ENCODE data around the gene CLEC2B. TPM values are rescaled to one million over a fixed set of nuclear protein-coding genes. Genes with fewer than 3 reads are reported as not detected.

Gene CLEC2B
- total and polyA plus RNA-seq, 8 donors, result 0.65 to 6.3 (median 1.6) TPM

- FAIRE-seq (no peak), DNase-seq (no peak), ATAC-seq (no peak)
- H3K4me1 ChIP-seq, result no peaks in the 10 kb centered on the region
- H3K27me3 ChIP-seq, result no peaks in the 10 kb centered on the region
- WGBS, 2 donors, result 71 to 77% methylated on average over 4 of the region's 4 CpGs
- H3K27ac ChIP-seq, result no peak overlapping the region
- intact Hi-C loops (cut with DNase I), result no loop called here
- H3K9me3 ChIP-seq, result no peaks in the 10 kb centered on the region
- TF ChIP-seq CTCF (IDR thresholded peaks at IDR 0.05), result no peak
- no peak overlapping the region for H3K4me3 ChIP-seq
- H3K36me3 ChIP-seq, result no peaks in the 10 kb centered on the region
These were observed 39.2 kb upstream of the CLEC2B start for GRCh38 chr12:9908350-9908749.

GRCh38 chr12:9907769-9908168 is 38.6 kb upstream of the CLEC2B start:
- intact Hi-C loops (cut with DNase I), result no loop called here
- no peaks in the 10 kb centered on the region for H3K27me3 ChIP-seq
- H3K9me3 ChIP-seq, result no peaks in the 10 kb centered on the region
- DNase-seq (no peak), ATAC-seq (no peak), FAIRE-seq (no peak)
- no peak overlapping the region for H3K4me3 ChIP-seq
- 72 to 79% methylated on average over 7 of the region's 7 CpGs for WGBS, 2 donors
- no peaks in the 10 kb centered on the region for H3K4me1 ChIP-seq
- TF ChIP-seq CTCF (IDR thresholded peaks at IDR 0.05), result no peak
- no peak overlapping the region for H3K27ac ChIP-seq
- no peaks in the 10 kb centered on the region for H3K36me3 ChIP-seq

GRCh38 chr12:9906873-9907272 is 37.7 kb upstream of the CLEC2B start:
- Histone ChIP-seq H3K9me3 (no peaks in the 10 kb centered on the region), H3K36me3 (no peaks in the 10 kb centered on the region), H3K4me1 (no peaks in the 10 kb centered on the region), H3K4me3 (no peak overlapping the region), H3K27me3 (no peaks in the 10 kb centered on the region), H3K27ac (no peak overlapping the region)
- DNase-seq (no peak), FAIRE-seq (no peak), ATAC-seq (no peak)
- intact Hi-C loops (cut with DNase I), result no loop called here
- TF ChIP-seq CTCF (IDR thresholded peaks at IDR 0.05), result no peak
- 62 to 65% methylated on average over 2 of the region's 2 CpGs for WGBS, 2 donors

- no peaks in the 10 kb centered on the region for H3K4me1 ChIP-seq
- FAIRE-seq, result no peak
- intact Hi-C loops (cut with DNase I), result no loop called here
- H3K4me3 ChIP-seq, result no peak overlapping the region
- no peaks in the 10 kb centered on the region for H3K27me3 ChIP-seq
- DNase-seq, result no peak
- H3K36me3 ChIP-seq, result no peaks in the 10 kb centered on the region
- no peak overlapping the region for H3K27ac ChIP-seq
- no peak for ATAC-seq
- no peak for TF ChIP-seq CTCF (IDR thresholded peaks at IDR 0.05)
- H3K9me3 ChIP-seq, result no peaks in the 10 kb centered on the region
- whole genome bisulfite sequencing, 2 donors, result 86 to 92% methylated on average over 7 of the region's 7 CpGs
These were observed 33.5 kb upstream of the CLEC2B start for GRCh38 chr12:9902539-9903228.

- no peak for DNase-seq
- intact Hi-C loops (cut with DNase I), result no loop called here
- FAIRE-seq, result no peak
- Histone ChIP-seq H3K4me1 (no peaks in the 10 kb centered on the region), H3K36me3 (no peaks in the 10 kb centered on the region), H3K27ac (no peak overlapping the region), H3K27me3 (no peaks in the 10 kb centered on the region), H3K9me3 (no peaks in the 10 kb centered on the region), H3K4me3 (no peak overlapping the region)
- ATAC-seq, result no peak
- TF ChIP-seq CTCF (IDR thresholded peaks at IDR 0.05), result no peak
- 40 to 41% methylated on average over 2 of the region's 2 CpGs for WGBS, 2 donors
These were observed 31.8 kb upstream of the CLEC2B start for GRCh38 chr12:9900930-9901329.
